Smooth muscle cell of the brain vasculature (primary cell): ENCODE data around the gene SLC22A14.
"Not testable (repeated sequence)": the region's sequence is repeated elsewhere in the genome, so short reads cannot be mapped to it uniquely, and the experiment has no call there.

Source experiments
- DNase-seq: peaks from one replicate; pipeline ENCODE4 v3.0.0-alpha.2; 2012; ENCODE audit warnings: low read depth, low spot score

Gene SLC22A14, protein sequence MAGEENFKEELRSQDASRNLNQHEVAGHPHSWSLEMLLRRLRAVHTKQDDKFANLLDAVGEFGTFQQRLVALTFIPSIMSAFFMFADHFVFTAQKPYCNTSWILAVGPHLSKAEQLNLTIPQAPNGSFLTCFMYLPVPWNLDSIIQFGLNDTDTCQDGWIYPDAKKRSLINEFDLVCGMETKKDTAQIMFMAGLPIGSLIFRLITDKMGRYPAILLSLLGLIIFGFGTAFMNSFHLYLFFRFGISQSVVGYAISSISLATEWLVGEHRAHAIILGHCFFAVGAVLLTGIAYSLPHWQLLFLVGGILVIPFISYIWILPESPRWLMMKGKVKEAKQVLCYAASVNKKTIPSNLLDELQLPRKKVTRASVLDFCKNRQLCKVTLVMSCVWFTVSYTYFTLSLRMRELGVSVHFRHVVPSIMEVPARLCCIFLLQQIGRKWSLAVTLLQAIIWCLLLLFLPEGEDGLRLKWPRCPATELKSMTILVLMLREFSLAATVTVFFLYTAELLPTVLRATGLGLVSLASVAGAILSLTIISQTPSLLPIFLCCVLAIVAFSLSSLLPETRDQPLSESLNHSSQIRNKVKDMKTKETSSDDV

DNA sequence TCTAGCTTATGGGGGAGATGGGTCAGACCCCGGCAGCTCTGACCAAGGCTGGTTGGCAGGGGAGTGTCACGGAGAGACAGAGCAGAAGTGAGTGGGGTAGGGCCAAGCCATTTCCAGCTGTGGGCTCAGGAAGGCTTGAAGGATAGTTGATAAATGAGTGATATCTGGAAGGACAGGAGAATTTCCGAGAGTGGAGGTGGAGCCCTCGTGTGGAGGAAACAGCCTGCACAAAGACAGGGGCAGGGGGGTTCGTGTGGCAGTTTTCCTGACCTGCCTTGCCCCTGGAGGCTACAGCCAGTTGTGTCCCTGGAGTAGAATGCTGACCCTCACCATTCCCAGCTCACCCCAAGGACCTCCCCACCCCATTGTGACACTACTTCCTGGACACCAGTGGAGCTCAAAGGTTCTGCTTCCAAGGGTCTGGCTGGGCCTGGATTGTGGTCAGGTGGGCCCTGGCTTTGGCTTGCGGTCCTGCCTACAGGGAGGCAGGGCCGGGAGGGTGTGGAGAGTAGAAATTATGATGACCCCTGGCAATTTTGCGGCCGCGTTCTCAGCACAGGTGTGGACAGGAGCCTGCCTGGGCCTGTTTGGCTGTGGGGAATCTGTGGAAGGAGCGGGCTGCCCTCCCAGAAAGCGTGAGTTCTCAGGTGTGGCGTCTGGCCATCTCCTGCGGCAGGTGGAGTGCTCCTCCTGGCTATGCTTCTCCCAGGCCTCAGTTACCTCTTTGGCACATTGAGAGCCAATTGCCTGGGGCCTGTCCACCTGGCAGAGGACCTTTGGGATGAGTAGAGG, at the start of gene SLC22A14:
TSS of gene SLC22A14 (plus strand) at position 400 of the 792 bp plus-strand sequence. CDS start 23,733 bp downstream, outside the sequence.
- no peak for DNase-seq

DNA sequence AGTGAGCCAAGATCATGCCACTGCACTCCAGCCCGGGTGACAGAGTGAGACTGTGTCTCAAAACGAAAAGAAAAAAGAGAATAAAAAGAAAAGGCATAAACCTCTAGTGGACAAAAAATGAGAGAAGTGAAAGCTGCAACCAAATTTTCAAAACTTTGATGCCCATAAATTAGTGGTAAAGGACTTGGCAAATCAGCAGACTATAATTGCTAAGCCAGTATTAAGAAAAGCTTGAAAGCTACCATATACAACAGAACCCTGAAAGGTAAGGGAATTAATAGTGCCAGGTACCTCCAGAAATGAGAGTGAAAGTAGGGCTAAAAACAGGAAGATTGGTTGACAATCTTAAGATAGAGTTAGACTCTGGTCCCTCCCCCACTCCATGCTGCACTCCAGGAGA, 49.4 kb upstream of the SLC22A14 start:
- DNase-seq, result no peak

DNA sequence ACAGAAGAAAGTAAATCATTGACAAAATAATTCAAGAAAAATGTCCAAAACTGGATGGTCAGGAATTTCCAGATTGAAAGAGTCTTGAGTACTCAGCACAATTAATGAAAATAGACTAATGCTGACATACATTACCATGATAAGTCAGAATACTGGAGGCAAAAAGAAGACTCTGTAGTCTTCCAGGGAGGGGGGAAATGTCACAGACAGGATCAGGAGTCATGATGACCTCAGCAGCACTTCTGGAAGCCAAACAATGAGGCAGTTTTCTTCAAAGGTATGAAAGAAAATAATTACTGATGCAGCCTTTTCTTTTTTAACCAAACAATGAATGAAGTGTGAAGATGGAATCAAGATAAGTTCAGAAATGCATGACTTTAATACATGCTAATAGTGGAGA, 46.6 kb upstream of the SLC22A14 start:
- DNase-seq, result no peak

DNA sequence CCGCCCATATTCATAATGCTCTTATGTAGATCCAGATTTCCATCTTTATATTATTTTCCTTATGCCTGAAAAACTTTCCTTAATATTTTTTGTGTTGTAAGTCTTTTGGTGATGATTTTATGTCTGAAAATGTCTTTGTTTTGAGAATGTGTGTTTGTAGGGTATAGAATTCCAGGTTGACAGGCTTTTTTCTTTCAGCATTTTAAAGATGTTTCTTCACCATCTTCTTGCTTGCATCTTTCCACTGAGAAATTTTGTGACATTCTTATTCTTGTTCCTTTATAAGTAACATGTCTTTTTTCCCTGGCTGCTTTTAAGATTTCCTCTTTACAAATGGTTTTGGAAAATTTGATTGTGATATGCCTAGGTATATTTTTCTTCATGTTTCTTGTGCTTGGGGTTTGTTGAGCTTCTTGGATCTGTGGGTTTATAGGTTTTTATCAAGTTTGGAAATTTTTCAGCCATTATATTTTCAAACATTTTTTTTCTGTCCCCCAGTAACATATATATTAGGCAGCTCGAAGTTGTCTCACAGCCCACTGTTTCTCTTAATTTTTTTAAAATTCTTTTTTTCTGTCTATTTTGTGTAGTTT, 43.6 kb upstream of the SLC22A14 start:
- DNase-seq, result no peak

DNA sequence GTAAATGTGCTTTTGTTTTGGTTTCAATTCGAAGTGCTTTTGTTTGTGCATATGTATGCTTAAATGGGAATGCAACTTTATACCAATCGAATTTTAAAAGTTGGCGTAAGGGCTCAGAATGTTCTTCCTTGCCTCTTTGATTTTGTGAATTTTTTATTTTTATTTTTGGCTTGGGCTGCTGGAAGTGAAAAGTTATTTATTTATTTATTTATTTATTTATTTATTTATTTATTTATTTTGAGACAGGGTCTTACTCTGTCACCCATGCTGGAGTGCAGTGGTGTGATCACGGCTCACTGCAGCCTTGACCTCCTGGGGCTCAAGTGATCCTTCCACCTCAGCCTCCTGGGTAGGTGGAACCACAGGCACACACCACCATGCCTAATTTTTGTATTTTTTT, 39.3 kb upstream of the SLC22A14 start:
- not testable (repeated sequence) for DNase-seq

DNA sequence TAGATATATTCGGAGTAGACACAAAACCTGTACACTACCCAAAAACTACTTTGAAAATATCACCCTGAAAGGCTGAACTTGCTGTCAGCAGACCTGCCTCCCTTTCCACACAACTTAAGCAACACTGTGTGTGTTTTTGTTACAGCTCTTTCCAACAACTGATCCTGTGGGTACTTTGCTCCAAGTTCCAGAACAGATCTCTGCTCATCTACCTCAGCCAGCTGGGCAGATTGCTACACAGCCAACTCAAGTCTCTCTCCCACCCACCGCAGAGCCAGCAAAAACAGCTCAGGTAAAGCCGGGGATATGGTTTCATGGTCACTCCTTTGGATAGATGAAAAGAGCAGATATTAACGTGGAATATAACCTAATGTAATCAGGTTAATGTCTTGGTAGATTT, 36.2 kb upstream of the SLC22A14 start:
- no peak for DNase-seq

DNA sequence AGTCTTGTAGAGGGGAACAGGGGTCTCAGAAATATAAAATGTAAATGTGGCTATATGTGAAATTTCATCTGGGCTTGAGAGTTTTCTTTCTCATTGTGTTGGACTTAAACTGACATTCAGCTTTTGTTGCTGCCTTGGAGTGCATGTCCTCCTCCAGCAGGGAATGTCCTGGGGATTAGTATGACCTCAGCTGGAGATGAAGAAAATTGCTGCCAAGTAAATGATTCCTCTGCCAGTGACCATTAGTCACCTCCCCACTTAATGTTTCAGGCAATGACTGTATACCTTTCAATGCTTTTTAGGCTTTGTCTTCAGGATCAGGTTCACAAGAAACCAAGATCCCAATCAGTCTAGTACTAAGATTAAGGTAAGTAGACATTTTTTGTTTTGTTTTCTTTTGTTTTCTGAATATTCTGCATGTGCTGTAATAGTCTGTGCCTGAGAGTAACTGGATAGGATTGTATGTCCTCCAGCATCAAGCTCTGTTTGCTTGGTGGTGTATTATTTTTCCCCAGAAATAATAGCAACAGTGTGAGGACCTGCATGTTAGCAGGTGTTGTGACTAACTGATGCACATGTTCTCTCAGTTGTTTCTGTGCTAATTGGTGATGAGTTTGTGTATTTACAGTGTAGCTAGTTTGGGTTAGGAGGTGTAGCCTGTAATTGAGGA, 34.6 kb upstream of the SLC22A14 start:
- peak; percentile 31 for DNase-seq

DNA sequence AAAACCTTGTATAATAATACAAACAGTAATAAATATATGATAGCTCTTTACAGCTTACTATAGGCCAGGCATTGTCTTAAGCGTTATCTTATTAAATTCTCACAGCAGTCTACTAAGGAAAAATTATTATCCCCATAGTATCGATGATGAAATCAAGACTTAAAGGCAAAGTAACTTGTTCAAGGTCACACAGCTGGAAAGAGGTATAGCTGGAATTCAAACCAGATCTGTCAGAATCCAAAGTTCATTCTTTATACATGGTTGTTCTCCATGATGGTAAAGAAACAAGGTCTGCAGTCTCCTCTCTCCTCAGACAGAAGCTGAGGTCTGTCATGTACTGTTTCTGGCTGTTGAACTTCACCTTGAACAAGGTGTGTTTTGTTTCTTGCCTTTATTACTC, 31.9 kb upstream of the SLC22A14 start:
- no peak for DNase-seq

DNA sequence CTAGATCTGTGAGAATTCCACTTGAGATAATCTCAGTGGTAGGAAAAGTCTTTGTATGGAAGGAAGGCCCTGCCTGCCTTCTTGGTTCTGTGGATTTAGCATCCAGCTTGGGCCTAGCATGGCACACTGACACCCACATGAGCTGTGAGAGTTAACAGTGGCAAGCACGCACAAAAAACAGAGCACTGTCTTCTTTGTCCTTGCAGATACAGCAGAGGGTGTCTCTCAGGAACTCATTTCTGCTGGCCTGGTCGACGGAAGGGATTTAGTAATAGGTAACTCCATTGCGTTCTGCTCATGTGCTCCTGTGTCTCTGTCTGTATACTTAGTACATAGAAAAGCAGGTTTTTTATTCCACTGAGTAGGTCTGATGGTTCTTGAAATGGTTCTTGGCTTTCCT, 30.9 kb upstream of the SLC22A14 start:
- no peak for DNase-seq

DNA sequence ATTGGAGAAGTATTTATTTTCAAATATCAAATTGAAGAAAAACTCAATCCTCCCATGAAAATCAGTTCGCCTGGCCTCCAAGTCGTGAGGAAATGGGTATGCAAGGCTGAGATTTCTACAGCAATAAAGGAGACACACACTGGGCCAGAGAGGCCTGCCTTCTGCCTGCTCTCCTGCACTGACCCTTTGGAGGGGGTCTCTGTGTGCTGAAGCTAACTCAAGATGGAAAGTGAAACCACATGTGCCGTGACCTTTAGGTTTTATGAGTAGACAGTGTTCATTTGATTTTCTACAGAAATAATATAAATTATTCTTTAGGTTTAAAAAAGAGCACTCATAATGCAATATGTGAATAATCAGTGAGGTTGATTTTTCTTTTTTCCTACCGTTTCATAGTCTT, 28.4 kb upstream of the SLC22A14 start:
- no peak for DNase-seq

DNA sequence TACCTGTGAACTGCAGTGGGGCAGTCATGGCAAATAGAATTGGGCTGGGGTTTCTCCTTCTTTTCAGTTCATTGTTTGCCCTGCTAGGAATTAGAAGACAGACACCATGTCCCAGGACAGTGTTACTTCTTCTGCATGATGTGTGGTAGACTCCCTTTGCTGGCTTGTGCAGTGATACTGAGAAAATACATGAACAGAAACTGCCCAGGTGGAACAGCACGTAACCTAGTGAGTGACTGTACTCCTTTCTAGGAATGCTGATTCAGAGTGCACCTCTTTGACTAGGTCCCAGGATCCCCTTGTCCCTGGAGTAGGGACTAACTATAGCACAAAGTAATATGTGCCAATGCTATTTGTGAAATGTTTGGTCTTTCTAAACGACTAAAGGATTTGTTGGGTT, 27.2 kb upstream of the SLC22A14 start:
- DNase-seq, result no peak

DNA sequence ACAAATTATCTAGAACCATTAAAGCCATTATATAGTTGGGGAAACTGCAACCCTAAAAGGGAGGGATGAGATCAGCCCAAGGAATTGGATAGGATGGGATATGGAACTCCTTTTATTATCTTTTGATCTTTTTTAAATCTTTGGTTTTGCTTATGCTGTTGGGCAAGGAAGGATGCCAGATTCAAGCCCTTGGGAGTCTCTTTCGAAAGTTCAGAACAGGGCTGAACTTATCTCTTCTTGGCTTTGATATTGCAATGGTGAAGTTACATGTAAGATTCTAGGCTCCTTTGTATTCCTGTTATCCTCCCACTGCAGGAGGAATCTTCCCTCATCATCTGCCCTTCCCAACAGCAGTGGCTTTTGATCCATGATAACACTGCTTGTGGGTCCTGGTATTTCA, 26.5 kb upstream of the SLC22A14 start:
- no peak for DNase-seq

DNA sequence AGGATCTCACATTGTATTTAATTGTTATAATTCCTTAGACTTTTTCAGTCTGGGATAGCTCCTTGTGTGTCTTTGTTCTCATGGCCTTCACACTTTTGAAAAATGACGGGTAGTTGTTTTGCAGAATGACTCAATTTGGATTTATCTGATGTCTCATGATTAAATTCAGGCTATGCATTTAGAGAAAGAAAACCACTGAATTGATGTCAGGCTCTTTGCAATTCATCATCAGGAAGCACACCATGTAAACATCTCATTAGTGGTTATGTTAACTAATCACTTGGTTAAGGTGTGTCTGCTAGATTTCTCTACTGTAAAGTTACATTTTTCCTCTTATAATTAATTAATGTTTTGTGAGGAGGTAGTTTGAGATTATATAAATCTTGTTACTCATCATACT, 24.5 kb upstream of the SLC22A14 start:
- no peak for DNase-seq

DNA sequence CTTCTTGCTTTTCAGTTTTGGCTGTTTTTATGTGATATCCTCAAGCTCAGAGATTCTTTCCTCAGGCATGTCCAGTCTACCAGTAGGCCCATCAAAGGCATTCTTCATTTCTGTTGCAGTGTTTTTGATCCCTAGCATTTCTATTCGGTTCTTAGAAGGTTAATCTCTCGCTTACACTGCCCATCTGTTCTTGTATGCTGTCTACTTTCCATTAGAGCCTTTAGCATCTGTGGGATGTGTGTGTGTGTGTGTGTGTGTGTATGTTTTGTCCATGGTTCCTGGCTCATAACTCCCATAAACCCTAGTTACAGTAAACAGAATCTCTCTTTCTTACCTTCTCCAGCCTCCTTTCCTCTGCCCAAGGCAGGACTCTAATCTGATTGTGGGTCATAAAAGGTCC, 21.6 kb upstream of the SLC22A14 start:
- no peak for DNase-seq

DNA sequence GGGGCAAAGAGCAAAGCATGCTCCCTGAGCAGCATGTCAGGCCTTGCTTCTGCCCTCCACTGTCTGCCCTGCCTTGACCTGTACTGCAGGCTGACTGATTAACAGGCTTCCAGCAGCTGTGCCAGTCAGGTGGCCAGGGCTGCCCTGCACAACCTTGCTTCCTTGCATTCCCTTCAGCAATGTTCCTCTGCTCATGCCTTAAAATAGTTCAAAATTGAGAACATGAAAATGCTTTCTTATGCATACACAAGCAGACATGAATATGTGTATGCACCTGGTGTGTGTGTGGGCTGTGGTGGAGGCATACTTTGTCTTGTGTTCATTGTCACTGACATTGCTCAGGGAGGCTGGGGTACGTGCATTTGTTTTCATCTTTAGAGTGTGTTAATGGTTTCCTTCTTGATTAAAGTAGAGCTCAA, 17.7 kb upstream of the SLC22A14 start:
- DNase-seq, result no peak

DNA sequence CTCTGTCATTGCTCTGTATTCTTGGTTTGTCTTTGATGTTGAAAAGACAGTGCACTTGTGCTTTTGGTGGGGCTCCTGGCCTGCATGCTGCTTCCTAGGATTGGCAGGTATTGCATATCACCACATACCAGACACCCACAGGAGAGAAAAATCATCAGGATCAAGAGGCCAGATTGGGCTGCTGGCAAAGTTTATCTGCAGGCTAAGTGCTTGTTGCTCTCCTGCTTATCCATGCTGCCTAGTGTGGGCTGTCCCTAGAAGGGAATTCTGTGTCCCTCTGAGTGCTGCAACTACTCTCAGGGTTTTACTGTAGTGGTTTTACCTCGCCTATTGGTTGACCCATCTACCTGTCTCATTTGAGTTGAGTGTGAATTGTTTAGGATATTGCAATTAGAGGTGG, 17.3 kb upstream of the SLC22A14 start:
- DNase-seq, result no peak

DNA sequence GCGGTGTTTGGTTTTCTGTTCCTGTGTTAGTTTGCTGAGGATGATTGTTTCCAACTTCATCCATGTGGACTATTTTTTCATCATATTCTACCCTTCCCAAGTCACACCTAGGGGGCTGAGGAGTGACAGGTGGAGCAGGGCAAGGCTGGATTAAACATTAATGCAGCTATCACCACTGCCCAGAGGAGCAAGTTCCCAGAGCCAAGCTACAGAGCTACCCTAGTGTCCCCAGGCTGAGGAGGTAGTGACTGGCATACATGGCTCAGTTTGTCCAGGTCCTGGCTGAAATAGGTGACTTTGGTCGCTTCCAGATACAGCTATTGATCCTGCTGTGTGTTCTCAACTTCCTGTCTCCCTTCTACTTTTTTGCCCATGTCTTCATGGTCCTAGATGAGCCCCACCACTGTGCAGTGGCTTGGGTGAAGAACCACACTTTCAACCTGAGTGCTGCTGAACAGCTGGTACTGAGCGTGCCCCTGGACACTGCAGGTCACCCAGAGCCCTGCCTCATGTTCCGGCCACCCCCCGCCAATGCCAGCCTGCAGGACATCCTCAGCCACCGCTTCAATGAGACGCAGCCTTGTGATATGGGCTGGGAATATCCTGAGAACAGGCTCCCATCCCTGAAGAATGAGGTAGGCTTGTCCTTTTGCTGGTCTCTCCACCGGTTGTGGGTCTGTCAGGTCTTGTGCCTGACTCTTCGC, 16.3 kb upstream of the SLC22A14 start, which contains the start of gene SLC22A13:
TSS of gene SLC22A13 (plus strand) at position 209 of the 704 bp plus-strand sequence. CDS start at position 258, 49 bp downstream.
- no peak for DNase-seq

DNA sequence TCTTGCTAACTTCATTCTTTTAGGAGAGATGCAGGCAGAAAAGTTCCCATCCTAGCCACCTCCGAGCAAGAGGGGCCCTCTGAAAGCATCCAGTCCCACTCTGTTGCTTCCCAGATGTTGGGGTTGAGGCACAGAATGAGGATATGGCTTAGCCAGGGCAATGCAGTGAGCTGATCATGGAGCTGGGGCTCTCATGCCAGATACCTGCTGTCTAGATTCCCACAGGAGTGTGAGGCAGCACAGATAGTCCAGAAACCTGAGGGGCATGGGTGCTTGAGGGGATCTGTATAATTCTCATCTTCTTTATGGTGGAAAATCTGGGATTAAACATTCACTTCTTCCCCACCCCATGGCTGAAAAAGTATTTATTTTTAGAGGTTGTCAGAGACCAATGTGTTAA, 15.3 kb upstream of the SLC22A14 start:
- DNase-seq, result no peak

DNA sequence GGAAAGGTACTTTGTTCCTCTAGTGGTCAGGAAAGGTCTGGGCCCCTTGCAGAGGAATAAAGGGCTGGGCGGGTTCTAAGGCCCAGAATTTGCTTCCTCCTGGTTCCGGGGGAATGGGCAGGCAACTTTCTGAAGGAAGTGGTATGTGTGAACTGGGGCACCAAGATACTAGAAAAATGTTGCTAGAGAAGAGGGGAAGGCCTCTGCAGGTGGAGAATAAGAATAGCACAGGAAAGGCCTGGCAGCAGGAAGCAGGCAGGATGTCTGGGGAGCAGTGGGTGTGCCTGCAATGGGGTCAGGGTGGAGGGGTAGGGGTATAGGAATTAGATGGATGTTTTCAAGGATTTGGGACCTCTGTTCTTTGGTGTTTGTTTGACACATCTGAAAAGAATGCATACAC, 14.4 kb upstream of the SLC22A14 start:
- no peak for DNase-seq

DNA sequence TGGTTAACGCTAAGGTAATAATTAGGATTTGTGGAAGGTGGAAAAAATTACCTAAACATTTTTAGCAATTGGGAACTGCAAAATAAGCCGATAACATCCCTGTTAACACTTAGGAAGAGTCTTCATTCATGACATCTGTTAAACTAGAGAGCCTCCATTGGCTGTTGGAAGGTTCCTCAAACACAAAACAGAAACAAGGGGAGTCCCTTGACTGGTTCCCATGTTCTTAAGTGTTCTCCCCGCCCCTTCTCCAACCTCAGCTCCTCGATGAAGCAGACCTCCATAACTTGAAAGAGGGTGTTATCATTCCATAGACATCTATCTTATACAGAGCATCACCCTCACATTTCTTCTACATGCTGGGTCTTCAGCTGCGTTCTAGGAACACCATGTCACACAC, 14.0 kb upstream of the SLC22A14 start:
- DNase-seq, result no peak

DNA sequence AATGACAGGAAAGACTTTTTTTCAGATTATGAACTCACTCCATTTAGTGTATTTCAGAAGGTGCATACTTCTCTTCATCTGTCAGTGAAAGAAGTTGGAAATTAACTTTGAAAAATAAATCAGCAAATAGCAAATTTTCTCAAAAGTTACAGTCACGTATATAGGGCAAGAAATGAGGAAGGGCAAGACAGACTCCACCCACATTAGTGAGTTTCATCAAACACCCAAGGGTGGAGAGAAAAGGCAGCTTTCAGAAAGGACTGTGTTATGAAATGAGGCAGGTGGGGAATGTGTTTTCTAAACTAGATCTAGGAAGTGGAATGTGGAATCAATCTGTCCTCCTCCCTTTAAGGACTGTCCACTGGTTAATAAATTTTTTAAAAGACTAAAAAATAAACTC, 13.6 kb upstream of the SLC22A14 start:
- DNase-seq, result no peak
